Activated T-cell treated with anti-CD3 and anti-CD28 coated beads for 48 hours (primary cell): ENCODE results near the gene WDR89.
"Not testable (repeated sequence)": the region's sequence is repeated elsewhere in the genome, so short reads cannot be mapped to it uniquely, and the experiment has no call there.

Experiments used
- DNase-seq: peaks from one replicate; pipeline ENCODE4 v3.0.0-alpha.2; 2020; ENCODE audit warnings: low read depth

The WDR89 gene

DNA sequence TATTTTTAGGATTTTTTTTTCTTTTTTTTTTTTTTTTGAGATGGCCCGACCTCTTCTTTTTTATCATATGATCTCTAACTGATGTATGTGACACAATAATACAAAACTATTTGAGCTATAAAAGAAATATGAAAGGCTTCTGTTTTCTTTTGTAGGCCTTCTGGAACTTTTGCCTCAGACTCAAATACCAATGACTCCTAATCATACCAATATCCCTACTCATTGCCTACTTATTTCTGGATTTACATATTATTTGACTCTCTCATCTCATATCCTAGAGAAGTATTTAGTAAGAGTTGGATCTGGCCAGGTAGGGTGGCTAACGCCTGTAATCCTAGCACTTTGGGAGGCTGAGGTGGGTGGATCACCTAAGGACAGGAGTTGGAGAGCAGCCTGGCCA, 12.7 kb upstream of the WDR89 start:
- DNase-seq: no peak

DNA sequence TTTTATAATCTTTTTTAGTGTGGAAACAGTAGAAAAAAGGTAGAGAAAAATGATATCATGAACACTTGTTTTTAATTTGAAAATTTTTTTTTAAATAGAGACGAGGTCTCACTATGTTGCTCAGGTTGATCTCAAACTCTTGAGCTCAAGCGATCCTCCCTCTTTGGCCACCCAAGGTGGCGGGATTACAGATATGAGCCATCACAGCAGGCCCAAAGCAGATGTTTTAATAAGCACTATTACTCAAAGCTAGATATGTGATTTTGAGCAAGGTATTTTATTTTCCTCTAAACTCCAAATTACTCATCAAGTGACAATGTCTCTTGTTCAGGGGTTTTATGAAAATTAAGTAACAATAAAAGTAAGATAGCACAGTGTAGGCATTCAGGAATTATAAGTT, 10.7 kb upstream of the WDR89 start:
- DNase-seq: no peak

DNA sequence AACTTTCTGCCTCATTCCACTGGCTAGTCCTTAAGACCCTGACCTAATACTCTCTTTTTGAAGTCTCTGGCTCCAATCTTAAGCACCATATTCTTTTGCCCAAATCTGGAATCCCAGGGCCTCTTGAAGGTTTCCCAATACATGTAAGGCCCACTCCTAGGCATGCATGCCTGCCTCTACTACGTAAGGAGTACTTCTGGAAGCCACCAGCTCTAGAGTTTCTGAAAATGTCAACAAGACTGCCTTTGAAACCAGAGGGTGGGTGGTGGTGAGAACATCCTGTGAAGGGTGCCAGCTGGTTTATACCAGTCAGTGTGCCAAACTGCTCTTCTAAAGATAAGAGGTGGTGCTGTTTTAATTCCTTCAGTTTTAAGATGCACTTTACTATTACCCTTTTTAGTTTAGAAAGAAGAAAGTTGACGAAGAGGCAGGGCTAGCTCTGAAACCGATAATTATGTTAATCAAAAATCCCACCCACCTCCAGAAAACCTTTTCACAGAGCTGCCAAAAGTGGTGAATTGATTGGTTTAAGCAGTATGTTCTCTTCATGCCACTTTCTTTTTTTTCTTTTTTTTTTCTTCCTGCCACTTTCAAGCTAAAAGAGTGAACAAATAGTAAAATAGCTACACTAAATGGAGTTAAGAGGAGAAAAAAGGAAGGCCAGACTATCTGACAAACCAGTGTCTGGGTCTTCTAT, 8.7 kb upstream of the WDR89 start:
- peak; percentile 13 for DNase-seq

DNA sequence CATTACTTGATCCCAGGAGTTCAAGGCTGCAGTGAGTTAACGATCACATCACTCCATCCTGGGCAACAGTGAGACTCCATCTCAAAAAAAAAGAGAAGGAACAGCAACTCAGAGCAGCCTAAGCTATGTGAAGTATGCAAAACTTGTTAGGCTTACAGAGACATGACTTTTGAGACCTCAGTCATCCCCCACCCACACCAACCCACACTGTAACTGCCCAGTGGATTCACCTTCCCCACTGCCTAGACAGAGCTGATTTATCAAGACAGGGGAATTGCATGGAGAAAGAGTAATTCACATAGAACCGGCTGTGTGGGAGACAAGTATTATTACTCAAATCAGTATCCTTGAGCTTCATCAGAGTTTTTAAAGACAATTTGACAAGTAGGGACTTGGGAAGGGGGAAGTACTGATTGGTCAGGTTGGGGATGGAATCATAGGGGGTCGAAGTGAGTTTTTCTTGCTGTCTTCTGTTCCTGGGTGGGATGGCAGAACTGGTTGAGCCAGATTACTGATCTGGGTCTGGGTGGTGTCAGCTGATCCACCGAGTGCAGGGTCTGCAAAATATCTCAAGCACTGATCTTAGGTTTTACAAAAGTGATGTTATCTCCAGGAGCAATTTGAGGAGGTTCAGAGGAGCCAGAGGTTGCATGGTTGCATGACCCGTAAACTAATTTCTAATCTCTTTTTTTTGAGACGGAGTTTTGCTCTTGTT, 6.2 kb upstream of the WDR89 start:
- no peak for DNase-seq

DNA sequence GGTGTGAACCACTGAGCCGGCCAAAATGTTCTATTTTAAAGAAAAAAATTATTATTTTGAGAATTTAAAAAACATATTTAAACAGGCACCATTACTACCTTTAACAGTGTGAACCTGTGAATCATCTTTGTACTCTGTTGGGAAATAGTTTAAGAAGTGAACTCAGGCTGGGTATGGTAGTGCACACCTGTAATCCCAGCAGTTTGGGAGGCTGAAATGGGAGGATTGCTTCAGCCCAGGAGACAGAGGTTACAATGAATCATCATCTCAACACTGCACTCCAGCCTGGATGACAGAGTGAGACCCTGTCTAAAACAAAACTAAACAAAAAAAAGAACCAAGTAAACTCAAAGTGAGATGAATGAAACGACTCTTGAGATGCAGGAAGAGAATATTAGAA, 3.1 kb upstream of the WDR89 start:
- no peak for DNase-seq

DNA sequence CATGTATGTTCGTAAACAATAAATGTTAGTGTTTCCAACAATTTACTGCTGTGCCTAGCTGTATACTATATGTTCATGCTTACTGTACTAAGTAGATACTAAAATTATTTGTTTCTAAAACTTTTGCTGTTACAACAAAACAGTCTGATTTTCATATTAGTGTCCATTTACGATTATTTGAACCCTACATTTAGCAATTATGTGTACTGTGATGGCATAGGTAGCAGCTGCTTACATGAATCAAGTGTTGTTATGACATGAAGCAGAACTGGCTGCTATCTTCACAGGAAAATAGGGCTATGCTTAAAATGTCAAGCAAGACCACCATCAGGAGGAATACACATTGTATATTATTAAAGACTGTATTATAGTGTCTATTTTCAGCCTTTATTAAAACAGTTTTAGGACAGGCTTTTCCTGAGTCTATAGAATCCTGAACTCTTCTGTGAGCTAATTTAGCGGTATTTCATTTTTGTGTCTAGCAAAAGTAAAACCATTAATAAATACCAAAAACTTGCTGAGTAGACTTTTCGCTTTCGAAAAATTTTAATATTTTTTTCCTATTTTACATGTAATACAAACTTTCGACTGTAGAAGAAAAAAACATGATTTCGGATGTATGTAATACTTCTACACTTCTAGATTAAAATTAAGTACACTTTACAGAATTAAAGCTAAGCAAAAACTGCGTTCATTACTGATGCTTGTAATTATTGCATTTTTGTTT, 1.1 kb upstream of the WDR89 start:
- DNase-seq: no peak

DNA sequence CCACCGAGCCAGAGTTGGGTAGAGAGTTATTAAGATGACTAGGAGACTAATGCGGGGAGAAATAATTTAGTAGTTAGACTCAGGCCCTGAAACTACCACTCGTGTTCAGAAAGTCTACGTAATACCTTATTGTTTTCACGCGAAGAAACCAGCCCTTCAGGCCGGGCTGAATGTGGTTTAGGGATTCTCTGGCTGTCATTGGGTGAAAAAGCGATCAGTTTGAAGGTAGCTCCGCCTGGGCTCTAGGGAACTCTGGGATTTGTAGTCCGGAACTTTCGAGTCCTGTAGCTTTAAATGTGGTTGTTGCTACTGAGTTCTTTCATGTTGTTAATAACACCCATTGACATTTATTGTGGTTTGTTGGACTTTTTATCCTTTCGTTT, 549 bp upstream of the WDR89 start:
- peak; percentile 59 for DNase-seq

DNA sequence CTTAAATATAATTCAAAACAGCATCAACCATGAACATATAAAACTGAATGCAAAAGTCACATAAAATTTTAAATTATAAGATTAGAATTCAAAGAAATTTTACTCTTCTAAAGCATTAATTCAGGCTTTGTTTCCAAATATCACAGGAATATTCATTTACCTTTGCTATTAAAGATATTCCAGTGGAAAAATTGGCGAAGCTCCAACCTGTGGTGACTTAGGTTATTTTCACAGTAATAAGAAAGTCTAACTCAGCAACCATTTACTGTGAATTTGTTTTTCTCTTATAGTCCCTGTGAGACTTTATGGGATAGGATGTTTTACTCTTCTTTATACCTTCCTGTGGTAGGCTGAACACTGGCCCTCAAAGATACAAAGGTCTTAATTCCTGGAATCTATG, 3.2 kb downstream of the WDR89 start:
- no peak for DNase-seq

DNA sequence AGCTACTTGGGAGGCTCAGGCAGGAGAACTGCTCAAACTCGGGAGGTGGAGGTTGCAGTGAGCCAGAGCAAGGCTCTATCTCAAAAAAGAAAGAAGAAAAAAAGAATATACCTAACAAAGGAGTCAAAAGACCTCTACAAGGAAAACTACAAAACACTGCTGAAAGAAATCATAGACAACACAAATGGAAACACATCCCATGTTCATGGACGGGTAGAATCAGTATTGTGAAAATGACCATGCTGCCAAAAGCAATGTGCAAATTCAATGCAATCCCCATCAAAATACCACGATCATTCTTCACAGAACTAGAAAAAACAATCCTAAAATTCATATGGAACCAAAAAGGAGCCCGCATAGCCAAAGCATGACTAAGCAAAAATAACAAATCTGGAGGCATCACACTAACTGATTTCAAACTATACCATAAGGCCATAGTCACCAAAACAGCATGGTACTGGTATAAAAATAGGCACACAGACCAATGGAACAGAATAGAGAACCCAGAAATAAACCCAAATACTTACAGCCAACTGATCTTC, 5.5 kb downstream of the WDR89 start:
- DNase-seq: not testable (repeated sequence)

DNA sequence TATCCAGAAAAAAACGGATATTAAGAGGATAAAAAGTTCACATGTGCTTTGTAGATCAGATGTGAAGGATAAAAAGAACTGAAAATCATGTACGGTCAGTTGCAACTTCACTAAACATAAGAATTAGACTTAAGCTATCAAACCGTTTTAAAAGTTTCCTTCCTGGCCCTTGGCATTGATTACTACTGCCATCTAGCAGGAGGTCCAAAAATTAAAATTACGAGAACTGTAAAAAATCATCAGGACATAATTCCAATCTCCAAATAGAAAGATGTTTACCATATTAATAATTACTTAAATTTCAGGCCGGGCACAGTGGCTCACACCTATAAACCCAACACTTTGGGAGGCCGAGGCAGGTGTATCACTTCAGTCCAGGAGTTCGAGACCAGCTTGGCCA, 7.9 kb downstream of the WDR89 start:
- DNase-seq: no peak

DNA sequence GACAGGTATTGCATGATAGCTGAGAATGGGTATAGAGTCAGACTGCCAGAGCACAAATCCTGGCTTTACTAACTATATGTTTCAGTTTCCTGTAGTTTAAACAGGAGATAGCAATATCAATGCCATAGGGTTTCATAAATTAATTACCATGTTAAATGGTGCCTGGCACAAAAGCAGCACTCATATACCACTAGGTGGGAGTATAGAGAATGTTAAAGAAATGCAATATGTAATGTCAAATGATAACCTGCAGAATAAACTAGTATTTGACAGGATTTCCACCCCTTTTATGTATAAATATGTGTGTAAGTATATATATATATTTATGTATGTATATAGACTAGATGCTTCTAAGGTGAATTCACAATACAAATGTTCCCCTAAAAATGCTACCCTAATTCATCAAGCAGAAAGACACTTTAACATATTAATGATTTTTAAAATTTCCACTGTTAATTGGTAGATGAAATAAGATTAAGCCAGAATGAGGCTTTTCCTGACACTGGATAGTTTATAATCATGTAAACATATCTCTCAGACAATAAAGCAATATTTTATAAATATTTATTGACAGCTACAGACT, 8.6 kb downstream of the WDR89 start:
- DNase-seq: no peak

DNA sequence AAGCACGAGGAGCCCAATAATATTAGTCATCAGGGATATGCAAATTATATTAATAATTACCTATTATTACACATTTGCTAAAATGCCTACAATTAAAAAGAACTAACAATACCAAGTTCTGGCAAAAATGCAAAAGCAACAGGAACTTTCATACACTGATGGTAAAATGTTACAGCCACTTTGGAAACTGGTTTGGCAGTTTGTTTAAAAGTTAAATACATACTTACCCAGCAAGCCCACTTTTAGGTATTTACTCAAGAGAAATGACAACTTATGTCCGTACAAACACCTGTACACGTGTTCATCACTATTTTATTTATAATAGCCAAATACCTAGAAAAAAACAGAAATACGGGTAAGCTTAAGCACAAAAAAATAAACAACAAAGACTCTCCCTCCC, 17.0 kb downstream of the WDR89 start:
- no peak for DNase-seq

DNA sequence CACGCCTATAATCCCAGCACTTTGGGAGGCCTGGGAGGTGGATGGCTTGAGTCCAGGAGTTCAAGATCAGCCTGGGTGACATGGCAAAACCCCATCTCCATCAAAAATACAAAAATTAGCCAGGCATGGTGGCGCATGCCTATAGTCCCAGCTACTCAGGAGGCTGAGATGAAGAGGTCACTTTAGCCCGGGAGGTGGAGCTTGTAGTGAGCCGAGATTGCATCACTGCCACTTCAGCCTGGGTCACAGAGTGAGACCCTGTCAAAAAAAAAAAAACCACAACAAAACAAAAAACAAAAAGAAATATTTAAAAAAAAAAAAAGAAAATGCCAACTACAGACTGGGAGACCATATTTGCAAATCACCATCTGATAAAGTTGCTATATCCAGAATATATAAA, 17.5 kb downstream of the WDR89 start:
- no peak for DNase-seq

DNA sequence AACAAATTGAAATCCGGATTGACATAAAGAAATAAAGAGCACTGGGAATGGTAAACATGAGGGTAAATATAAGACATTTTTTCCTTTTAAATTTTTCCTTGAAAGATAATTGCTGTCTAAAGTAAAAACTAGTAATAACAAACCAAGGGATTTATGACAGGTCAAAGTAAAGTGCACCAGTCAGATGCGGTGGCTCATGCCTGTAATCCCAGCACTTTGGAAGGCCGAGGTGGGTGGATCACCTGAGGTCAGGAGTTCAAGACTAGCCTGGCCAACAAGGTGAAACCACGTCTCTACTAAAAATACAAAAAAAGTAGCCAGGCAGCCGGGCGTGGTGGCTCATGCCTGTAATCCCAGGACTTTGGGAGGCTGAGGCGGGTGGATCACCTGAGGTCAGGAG, 19.7 kb downstream of the WDR89 start:
- DNase-seq: not testable (repeated sequence)

DNA sequence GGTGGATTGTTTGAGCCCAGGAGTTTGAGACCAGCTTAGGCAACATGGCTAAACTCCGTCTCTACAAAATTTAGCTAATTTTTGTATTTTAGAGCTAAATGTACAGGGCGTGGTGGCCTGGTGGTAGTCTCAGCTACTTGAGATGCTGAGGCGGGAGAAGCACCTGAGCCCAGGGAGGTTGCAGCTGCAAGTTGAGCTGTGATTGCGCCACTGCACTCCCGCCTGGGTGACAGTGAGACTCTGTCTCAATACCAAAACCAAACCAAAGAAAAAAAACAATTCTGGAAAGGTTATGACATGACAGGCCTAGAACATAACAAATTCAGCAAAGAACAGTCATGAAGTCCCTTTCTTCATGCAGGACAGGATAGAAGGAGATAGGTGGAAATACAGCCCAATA, 25.7 kb downstream of the WDR89 start:
- DNase-seq: no peak

DNA sequence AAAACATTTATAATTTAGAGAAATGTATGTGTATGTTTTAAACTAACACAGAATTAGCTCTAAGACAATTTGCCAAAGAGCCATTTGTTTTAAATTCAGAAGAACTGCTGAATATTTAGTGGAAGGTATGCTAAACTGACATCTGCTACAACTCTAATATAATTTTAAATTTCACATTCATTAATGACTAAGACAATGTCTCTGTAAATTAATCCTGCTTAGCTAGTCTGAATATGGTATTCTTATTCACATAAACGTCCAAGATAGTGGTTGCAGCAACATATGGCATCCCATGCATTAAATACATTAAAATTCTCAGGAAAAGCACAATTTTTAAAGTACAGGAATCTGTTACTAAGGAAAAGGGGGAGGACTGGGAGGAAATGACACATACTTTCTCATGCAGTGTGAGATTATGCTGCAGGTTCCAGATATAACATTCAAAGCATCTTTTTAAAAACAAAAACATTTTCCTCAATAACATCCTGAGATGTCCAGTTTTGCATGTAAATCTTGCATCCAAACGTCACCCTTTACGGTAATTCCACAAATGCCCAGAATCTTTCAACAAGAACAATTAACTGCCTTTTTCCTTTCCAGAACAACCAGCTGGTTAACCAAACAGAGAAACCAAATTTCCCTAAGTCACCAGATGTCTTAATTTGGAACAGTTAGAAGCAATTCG, 26.9 kb downstream of the WDR89 start:
- DNase-seq: no peak

DNA sequence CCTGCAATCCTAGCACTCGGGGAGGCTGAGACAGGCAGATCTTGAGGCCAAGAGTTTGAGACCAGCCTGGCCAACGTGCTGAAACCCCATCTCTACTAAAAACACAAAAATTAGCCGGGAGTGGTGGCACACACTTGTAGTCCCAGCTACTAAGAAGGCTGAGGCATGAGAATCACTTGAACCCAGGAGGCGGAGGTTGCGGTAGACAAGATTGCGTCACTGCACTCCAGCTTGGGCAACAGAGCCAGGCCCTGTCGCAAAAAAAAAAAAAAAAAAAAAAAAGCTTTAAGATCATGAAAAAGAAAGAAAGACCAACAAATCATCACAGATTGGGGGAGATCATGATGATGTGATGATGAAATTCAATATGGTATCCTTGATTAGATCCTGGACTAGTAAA, 30.6 kb downstream of the WDR89 start:
- DNase-seq: no peak

DNA sequence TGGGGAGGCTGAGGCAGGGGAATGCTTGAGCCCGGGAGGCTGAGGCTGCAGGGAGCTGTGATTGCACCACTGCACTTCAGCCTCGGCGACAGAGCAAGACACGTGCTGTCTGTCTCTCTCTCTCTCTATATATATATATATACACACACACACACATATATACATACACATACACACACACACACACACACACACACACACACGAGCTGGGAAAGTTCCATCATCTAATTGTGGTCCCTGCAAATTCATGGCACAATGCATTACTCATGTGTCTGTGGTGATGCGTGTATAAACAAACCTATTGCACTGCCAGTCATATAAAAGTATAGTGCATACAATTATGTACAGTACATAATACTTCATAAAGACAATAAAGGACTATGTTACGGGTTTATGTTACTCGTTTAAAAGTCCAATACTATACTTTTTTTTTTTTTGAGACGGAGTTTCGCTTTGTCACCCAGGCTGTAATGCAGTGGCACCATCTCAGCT, 36.6 kb downstream of the WDR89 start:
- no peak for DNase-seq

DNA sequence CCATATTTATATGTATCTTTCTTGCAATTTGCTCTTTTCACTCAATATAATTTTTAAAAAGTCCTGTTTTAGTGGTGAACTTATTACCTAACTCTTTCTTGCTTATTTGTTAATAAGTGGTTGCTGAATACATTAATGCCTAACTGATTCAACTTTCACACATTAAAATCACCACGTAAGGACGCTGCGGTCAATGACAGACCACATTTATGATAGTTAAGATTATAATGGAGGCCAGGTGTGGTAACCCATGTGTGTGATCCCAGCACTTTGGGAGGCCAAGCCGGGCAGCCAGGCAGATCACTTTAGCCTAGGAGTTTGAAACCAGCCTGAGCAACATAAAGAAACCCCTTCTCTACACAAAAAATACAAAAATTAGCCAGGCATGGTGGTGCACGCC, 37.0 kb downstream of the WDR89 start:
- DNase-seq: no peak

DNA sequence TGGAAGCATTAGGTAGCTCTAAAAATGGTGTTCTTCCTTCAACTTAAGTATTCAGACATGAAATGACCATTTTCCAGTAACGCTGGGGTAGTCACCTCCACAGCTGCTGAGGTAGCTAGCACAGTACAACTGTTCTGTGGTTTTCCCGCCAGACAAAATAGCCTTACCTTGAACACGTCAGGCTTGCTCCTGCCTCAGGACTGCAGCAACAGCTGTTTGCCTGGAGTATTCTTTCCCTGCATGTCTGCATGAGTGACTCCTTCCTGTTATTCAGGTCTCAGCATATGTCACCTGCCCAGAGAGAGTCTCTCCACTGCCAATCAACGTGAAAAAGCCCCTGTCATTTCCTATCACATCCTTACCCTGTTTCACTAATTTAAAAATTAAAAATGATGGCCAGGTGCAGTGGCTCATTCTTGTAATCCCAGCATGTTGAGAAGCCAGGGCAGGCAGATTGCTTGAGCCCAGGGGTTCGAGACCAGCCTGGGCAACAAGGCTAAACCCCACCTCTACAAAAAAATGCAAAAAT, 37.9 kb downstream of the WDR89 start:
- DNase-seq: no peak

DNA sequence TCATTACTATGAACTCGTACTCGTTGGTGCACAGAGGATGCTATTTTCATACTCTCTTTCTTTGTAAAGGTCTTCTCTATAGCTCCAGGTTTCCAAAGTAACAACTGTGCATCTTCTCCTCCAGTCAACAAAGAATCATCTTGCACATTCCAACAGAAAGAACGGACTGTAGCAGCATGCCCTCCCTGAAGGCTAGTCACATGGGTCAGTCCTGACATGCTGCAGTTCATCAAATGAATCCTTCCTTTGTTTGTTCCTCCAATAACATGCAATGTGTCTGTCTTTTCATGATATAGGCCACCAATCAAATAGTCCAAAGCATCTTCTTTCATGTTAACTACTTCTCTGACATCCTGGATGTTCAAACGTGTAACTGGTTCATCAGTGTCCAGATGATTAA, 42.9 kb downstream of the WDR89 start:
- DNase-seq: no peak
